ENCODE results near the gene RAMP1. TPM values are rescaled to one million over a fixed set of nuclear protein-coding genes. Genes with fewer than 3 reads are reported as not detected.

Gene RAMP1
- total RNA-seq (2011; cell fraction: chromatin; rRNA removed; ENCODE audit: low replicate concordance): not detected in 2 replicates
- 0.79 and 2.5 TPM in 2 replicates for total RNA-seq (2011; cell fraction: nucleolus; rRNA removed)
- 0.51 and 0.76 TPM in 2 replicates for total RNA-seq (2011; cell fraction: nucleoplasm; rRNA removed)
- 0.77 TPM in 1 of 2 replicates, not detected in the other for total RNA-seq (2014; rRNA removed)
- total RNA-seq (2014; rRNA removed; fragmentation: Illumina TruSeq; extraction: Trizol): not detected in 2 replicates
- not detected in 2 replicates for total RNA-seq (2015; rRNA removed; fragmentation: Illumina TruSeq; extraction: Trizol)
- total RNA-seq (2021): 0.29 TPM in 1 of 2 replicates, not detected in the other
- 0.28 and 0.72 TPM in 2 replicates for polyA plus RNA-seq (2011; rRNA removed)
- polyA plus RNA-seq (2011; cell fraction: cytosol; rRNA removed): 0.37 and 3.7 TPM in 2 replicates
- polyA plus RNA-seq (2011; cell fraction: nucleus; rRNA removed): 0.13 and 0.37 TPM in 2 replicates
- polyA plus RNA-seq (2012): 0.29 and 0.36 TPM in 2 replicates
- polyA plus RNA-seq (2014; fragmentation: Illumina TruSeq; extraction: Trizol): not detected in 2 replicates
- polyA plus RNA-seq (2014; fragmentation: Nextera tagmentation; extraction: Ambion mirVana): not detected
- polyA plus RNA-seq (2014; rRNA removed): not detected in 2 replicates
- polyA minus RNA-seq (2011; rRNA and poly(A)+ RNA removed): not detected in 2 replicates
- not detected in 2 replicates for polyA minus RNA-seq (2011; cell fraction: cytosol; rRNA and poly(A)+ RNA removed)
- not detected in 2 replicates for polyA minus RNA-seq (2011; cell fraction: nucleus; rRNA and poly(A)+ RNA removed)
- percentile 11 among the genes with signal in this experiment for Bru-seq, nascent RNA
- BruChase-seq, experiment 1, labeled RNA remaining after a 2-hour chase: percentile 11 among the genes with signal in this experiment
- BruChase-seq, experiment 2, labeled RNA remaining after a 6-hour chase: percentile 18 among the genes with signal in this experiment
- long read RNA-seq, experiment 1, partial matches to known transcripts: 0 of 1 reads
- long read RNA-seq, experiment 1, other reads (novel, unspliced or antisense): 0 of 1 reads
- long read RNA-seq, experiment 2: 0 reads
- long read RNA-seq, experiment 3, partial matches to known transcripts: 0 of 1 reads
- long read RNA-seq, experiment 3, other reads (novel, unspliced or antisense): 0 of 1 reads

- DNase-seq (ENCODE audit: extremely low read depth in 1 of 4, low spot score in 3 of 4) (peak in 1 of 4 experiments; percentile 0), FAIRE-seq (no peak), ATAC-seq (no peak)
- H4K20me1 ChIP-seq (replicated peaks; ENCODE audit: control insufficient read depth, insufficient read depth, low read length): no peaks in the 10 kb centered on the region
- no peaks in the 10 kb centered on the region for H3K36me3 ChIP-seq (ENCODE audit: control insufficient read depth, insufficient read depth, low read length)
- TF ChIP-seq KDM2B (CRISPR knock-in tag; IDR thresholded peaks at IDR 0.05): no peak
- no peak for TF ChIP-seq USF1 (CRISPR knock-in tag; IDR thresholded peaks at IDR 0.05)
- TF ChIP-seq CEBPZ (IDR thresholded peaks at IDR 0.05; ENCODE audit: borderline replicate concordance, low read depth, low read length): no peak
- TF ChIP-seq ZBTB26 (CRISPR knock-in tag; IDR thresholded peaks at IDR 0.05): no peak
- no peak for TF ChIP-seq SMARCB1 (IDR thresholded peaks at IDR 0.05; ENCODE audit: insufficient read length, low read depth)
- no peak for TF ChIP-seq CTBP1 (IDR thresholded peaks at IDR 0.05; ENCODE audit: borderline replicate concordance)
- no peaks in the 10 kb centered on the region for H3K9me1 ChIP-seq (ENCODE audit: control insufficient read depth, insufficient read depth, low read length)
- ChIA-PET CTCF (ENCODE audit: low intra/inter-chr PET ratio) (no interaction called here), POLR2A (interaction anchor here (0.6 kb wide), 1 partner anchor 92 kb away, joined by 3 read pairs; no protein-coding TSS in a partner anchor)
- no peak within 1 kb of the TSS for H3K4me3 ChIP-seq
- H3K79me2 ChIP-seq (ENCODE audit: control insufficient read depth, insufficient read depth, low read length): no peaks in the 10 kb centered on the region
- intact Hi-C loops (cut with micrococcal nuclease) (loop anchor here (5.0 to 10.0 kb wide), 2 partner anchors 275 to 403 kb away; partner anchors contain the start of gene KLHL30), in situ Hi-C loops (cut with MboI) (loop anchor here (10.0 to 25.0 kb wide), 2 partner anchors 245 to 403 kb away; partner anchors contain the start of gene ESPNL)
- H3K27me3 ChIP-seq (ENCODE audit: control insufficient read depth in 2 of 2, insufficient read depth in 2 of 2, low read length in 2 of 2): peaks cover 10 to 56% of the 10 kb centered on the region in 2 experiments; a peak in 4 of 5 replicates
- no peak within 1 kb of the TSS for H3K4me2 ChIP-seq (ENCODE audit: insufficient read depth, low read length)
- H3K27ac ChIP-seq (ENCODE audit: extremely low read depth, low read depth, low read length): no peak within 1 kb of the TSS
- BruUV-seq (replicated peaks): no TSS peak
- H3K4me1 ChIP-seq (replicated peaks in 1 of 2; ENCODE audit: control insufficient read depth in 2 of 2, insufficient read depth in 2 of 2, low read length in 2 of 2): peaks cover 0 to 8% of the 10 kb centered on the region in 2 experiments; a peak in 2 of 5 replicates
- H3K9ac ChIP-seq (ENCODE audit: insufficient read depth in 1 of 2, low read depth in 2 of 2, low read length in 2 of 2): no peak within 1 kb of the TSS
- no peaks in the 10 kb centered on the region for H3K9me3 ChIP-seq (replicated peaks; ENCODE audit: control insufficient read depth, insufficient read depth, low read depth, low read length)
- H2AFZ ChIP-seq (ENCODE audit: low read depth, low read length): no peak within 1 kb of the TSS
- WGBS (ENCODE audit: insufficient coverage, low coverage, missing lambda C conversion rate): 24% methylated on average over 22 of the region's 79 CpGs
These were observed at the start of gene RAMP1 for GRCh38 chr2:237859533-237860272. Gene RAMP1 (plus strand): TSS chr2:237859623. CDS start chr2:237859676, 53 bp downstream.
